H7 (cell line): ENCODE measurements around the gene TRIM5. TPM values are rescaled to one million over a fixed set of nuclear protein-coding genes. Genes with fewer than 3 reads are reported as not detected.
A peak's percentile ranks its signal among the peaks of the same experiment; 100 is the strongest.
"Not testable (repeated sequence)": the region's sequence is repeated elsewhere in the genome, so short reads cannot be mapped to it uniquely, and the experiment has no call there.

Experiments
- DNase-seq: peaks from one replicate; pipeline ENCODE4 v3.0.0; 2012
- H3K27me3 ChIP-seq: 2 replicates; pipeline ENCODE4 v1.6.0; 2011; ENCODE audit warnings: mild to moderate bottlenecking, low read length; ENCODE audit not compliant: control insufficient read depth, insufficient read depth
- H3K36me3 ChIP-seq: replicated peaks from 2 replicates; pipeline ENCODE4 v1.5.1; 2011; ENCODE audit warnings: low read length; ENCODE audit not compliant: control insufficient read depth, insufficient read depth
- H3K4me3 ChIP-seq: 2 replicates; pipeline ENCODE4 v1.5.1; 2011; ENCODE audit warnings: low read depth, mild to moderate bottlenecking, control low read depth, low read length, moderate library complexity; ENCODE audit not compliant: insufficient read depth
- total RNA-seq: library from RNA; depleted of rRNA; stranded (reverse); fragments of >200 nt; shearing (Covaris generic); gene quantifications from 2 replicates; pipeline ENCODE4 v1.2.3, GENCODE V29; 2014

TRIM5 gene
- total RNA-seq, 1 experiment from 2014 or later = 12.3 TPM

DNA sequence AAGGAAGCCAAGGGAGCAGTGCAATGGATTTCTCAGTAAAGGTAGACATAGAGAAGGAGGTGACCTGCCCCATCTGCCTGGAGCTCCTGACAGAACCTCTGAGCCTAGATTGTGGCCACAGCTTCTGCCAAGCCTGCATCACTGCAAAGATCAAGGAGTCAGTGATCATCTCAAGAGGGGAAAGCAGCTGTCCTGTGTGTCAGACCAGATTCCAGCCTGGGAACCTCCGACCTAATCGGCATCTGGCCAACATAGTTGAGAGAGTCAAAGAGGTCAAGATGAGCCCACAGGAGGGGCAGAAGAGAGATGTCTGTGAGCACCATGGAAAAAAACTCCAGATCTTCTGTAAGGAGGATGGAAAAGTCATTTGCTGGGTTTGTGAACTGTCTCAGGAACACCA is 11.3 kb upstream of the TRIM5 start:
- no peak for DNase-seq
- Histone ChIP-seq H3K4me3 (no peak overlapping the region), H3K27me3 (no peaks in the 10 kb centered on the region), H3K36me3 (peaks cover 11% of the 10 kb centered on the region)

DNA sequence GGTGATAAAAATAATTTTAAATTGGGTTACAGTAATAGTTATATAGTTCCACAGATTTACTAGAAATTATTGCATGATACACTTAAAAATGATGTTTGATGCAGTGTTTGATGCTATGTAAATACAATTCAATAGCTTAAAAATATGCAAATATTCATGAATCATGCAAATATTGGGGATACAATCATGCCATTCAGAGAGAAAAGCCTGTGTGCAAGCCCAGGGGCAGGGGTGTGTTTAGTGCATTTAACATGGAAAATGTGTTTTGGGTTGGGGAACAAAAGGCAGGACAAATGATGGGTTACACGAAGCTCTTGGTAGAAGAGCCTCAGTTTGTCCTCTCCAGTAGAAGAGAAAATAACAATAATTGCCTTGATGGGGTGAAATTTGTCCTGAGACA is 10.7 kb upstream of the TRIM5 start:
- Histone ChIP-seq H3K27me3 (no peaks in the 10 kb centered on the region), H3K4me3 (no peak overlapping the region), H3K36me3 (peaks cover 11% of the 10 kb centered on the region)
- DNase-seq = no peak

DNA sequence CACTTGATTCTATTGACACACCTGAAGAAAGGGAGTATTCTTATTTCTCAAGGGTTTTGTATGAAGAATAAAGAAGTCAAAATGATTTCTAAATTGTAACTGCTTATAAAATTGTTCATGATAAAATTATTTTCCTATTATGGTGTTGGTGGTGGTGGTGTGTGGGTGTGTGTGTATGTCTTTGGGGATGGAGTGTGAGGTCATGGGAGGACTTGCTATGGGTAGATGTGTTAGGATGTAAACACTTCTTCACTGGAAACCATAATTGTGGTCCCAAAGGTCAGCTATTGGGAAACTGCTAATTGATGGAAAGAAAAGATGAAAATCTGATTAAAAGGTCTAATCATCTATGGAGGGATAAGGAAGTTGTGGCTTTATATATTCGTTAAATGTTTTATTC is 9.8 kb upstream of the TRIM5 start:
- Histone ChIP-seq H3K27me3 (no peaks in the 10 kb centered on the region), H3K4me3 (no peak overlapping the region), H3K36me3 (peaks cover 11% of the 10 kb centered on the region)

DNA sequence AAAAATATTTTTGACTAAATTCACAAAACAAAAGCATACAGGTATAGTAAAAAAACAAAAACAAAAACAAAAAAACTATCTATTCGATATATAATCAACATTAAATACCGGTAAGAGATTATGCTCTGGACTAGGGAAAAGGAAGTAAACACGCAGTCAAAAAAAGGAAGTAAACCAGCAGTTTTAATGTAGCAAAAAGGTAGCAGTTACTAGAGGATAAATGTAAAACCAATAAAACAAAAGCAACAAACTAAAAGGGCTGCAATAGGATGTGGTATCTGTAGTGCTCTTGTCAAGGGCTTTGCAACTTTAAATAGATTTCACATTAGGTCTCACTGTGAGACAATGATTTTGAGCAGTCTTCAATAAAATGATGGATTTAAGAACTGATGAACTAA is 7.1 kb upstream of the TRIM5 start:
- H3K36me3 ChIP-seq = peaks cover 6% of the 10 kb centered on the region
- no peak overlapping the region for H3K4me3 ChIP-seq
- H3K27me3 ChIP-seq = no peaks in the 10 kb centered on the region

More for the DNA sequence above, 9.8 kb upstream of the TRIM5 start:
- no peak for DNase-seq

DNA sequence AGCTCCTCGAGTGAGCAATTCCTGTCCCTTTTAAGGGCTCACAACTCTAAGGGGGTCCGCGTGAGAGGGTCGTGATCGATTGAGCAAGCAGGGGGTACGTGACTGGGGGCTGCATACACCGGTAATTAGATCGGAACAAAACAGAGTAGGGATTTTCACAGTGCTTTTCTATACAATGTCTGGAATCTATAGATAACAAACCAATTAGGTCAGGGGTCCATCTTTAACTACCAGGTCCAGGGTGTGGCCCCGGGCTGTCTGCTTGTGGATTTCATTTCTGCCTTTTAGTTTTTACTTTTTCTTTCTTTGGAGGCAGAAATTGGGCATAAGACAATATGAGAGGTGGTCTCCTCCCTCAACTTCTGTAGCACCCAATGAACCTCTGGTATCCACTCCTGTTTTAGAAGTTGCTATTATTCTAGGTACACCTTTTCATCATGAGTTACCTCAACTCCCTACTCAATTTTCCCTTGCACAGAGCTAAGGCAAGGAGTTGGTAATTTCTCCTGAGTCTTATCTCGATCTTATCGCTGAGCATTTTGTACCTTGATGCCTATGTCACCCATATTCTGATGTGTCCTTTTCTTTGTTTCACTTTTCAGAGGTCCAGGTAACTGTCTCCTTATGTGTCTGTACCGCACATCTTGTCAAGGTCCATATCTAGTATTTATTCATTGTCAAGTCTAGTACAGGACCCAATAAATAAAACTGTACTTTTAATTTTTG is 6.5 kb upstream of the TRIM5 start:
- not testable (repeated sequence) for H3K27me3 ChIP-seq, H3K36me3 ChIP-seq, DNase-seq, H3K4me3 ChIP-seq

More for the DNA sequence above, 7.1 kb upstream of the TRIM5 start:
- DNase-seq = no peak

DNA sequence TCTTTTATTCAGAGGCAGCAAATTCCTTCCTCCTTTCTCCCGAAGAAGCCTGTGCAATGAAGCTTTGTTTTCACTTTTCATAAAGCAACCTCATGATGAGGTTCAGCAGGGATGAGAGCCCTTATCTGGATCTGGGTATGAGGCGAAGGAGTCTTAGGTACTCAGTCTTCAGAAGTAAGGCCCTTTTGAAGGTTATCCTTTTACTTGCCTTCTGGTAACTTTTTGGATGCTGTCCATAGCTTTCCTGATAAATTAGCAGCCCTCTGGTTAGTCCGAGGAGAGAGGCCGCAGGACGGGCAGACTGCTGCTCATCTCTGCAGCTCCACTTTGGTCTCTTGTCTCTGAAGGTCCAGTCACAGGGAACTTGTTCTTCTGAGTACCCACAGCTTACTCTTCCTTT is 5.9 kb upstream of the TRIM5 start:
- no peaks in the 10 kb centered on the region for H3K27me3 ChIP-seq
- no peaks in the 10 kb centered on the region; the same call in none of the 2 replicates for H3K36me3 ChIP-seq
- no peak for DNase-seq
- H3K4me3 ChIP-seq = no peak overlapping the region

DNA sequence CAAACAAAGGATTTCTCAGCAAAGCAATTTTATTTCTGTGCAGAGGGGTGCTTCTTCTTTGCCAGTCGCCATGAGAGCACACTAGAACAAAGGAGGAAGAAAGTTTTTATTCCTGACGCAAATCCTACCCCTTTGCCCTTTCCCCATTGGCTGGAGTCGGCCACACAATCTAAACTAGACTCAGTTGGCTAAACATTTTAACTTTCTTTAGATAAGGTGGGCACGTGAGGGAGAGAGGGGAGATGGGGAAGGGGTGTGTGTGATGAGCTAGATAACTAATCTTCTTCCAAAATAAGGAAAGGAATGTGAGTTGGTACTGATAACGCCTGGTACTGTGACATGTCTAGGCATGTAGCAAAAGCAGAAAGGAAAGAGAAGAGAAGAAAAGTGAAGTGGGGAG is 5.3 kb upstream of the TRIM5 start:
- H3K4me3 ChIP-seq = peak overlapping the region; percentile 19; the same call in 1 of the 2 replicates
- no peak for DNase-seq

DNA sequence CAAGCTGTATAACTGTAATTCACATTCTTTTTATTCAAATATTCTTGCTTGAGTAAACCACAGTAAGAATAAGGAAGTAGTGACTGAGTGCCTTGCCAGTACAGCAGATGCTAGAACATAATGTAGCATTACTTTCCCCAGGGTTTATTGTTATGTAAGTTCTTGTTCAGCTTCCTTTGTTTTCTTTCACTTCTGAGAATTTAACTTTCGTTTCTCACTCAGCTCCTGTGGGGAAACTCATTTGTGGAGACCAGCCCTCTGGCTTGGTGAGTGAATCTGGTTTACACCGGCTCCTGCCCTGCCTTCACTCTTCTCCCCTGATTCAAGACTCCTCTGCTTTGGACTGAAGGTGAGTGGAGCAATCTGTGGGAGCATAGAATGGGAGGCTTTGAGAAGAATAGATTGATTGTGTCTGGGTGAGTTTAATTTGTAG is 4.7 kb upstream of the TRIM5 start, which contains the start of gene TRIM22:
Gene TRIM22 (plus strand): TSS at position 240 of the 433 bp plus-strand sequence. CDS start 6,443 bp downstream, outside the sequence.
- peak within 1 kb of the TSS; percentile 19; the same call in 1 of the 2 replicates for H3K4me3 ChIP-seq
- no peaks in the 10 kb centered on the region; the same call in 1 of the 2 replicates for H3K36me3 ChIP-seq
- peak; percentile 61 for DNase-seq
- H3K27me3 ChIP-seq = no peaks in the 10 kb centered on the region

More for the DNA sequence above, 5.3 kb upstream of the TRIM5 start:
- H3K27me3 ChIP-seq = no peaks in the 10 kb centered on the region
- H3K36me3 ChIP-seq = no peaks in the 10 kb centered on the region; the same call in 1 of the 2 replicates

DNA sequence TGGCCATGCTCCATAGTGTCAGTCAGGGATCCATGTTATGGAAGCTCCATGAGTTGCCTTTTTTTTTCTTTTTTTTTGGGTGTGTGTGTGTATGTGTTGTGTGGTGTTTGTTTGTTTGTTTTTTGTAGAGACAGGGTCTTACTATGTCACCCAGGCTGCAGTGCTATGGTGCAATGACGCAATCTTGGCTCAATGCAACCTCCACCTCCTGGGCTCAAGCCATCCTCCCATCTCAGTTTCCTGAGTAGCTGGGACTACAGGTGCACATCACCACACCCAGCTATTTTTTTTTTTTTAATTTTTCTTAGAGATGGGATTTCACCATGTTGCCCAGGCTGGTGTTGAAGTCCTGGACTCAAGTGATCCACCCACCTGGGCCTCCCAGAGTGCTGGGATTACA is 3.6 kb upstream of the TRIM5 start:
- H3K27me3 ChIP-seq = no peaks in the 10 kb centered on the region
- H3K36me3 ChIP-seq = no peaks in the 10 kb centered on the region; the same call in 1 of the 2 replicates
- no peak overlapping the region for H3K4me3 ChIP-seq
- DNase-seq = no peak

DNA sequence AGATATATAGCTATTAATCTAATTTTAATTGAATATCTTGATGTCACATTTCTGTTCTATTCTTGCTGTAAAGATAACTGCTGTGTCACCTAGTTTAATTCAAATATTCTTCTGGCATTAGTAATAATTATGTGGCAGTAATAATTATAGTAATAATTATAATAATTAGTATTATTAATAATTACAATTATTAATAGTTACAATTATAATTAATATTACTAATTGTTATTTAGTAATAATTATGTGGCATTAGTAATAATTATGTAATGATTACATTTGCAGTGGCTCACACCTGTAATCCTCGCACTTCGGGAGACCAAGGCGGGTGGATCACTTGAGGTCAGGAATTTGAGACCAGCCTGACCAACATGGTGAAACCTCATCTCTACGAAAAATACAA is 1.6 kb upstream of the TRIM5 start:
- H3K4me3 ChIP-seq = no peak overlapping the region
- no peaks in the 10 kb centered on the region for H3K27me3 ChIP-seq
- H3K36me3 ChIP-seq = no peaks in the 10 kb centered on the region; the same call in 1 of the 2 replicates
- DNase-seq = no peak

DNA sequence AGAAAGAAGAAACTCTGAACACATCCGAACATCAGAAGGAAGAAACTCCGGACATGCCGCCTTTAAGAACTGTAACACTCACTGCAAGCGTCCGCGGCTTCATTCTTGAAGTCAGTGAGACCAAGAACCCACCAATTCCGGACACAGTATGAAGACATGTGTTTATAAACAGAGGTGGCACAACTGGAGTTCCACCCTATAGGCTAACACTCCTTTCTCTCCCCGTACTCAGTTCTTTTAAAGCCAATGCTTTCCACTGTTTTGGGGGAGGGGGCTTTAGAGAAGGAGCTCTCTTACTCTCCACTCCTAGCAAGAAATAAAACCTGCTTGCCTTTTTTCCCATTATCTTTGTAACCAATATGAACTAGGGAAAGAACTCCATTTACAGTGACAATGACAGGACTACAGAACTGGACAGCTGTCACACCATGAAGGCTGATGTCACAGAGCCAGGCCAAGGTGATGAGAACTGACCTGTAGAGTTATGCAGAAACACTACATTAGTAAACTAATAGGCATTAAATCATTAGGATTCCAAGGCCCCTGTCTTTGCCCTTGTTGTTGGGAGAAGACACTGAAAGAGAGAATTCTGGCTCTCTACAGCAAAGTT is 733 bp downstream of the TRIM5 start:
- Histone ChIP-seq H3K36me3 (peaks cover 5% of the 10 kb centered on the region), H3K27me3 (no peaks in the 10 kb centered on the region), H3K4me3 (peak overlapping the region; percentile 49)
- no peak for DNase-seq

DNA sequence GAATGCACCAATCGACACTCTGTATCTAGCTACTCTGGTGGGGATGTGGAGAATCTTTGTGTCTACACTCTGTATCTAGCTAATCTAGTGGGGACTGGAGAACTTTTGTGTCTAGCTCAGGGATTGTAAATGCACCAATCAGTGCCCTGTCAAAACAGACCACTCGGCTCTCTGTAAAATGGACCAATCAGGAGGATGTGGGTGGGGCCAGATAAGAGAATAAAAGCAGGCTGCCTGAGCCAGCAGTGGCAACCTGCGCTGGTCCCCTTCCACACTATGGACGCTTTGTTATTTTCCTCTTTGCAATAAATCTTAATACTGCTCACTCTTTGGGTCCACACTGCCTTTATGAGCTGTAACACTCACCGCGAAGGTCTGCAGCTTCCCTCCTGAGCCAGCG is 1.3 kb downstream of the TRIM5 start:
- not testable (repeated sequence) for H3K4me3 ChIP-seq, DNase-seq, H3K27me3 ChIP-seq, H3K36me3 ChIP-seq

DNA sequence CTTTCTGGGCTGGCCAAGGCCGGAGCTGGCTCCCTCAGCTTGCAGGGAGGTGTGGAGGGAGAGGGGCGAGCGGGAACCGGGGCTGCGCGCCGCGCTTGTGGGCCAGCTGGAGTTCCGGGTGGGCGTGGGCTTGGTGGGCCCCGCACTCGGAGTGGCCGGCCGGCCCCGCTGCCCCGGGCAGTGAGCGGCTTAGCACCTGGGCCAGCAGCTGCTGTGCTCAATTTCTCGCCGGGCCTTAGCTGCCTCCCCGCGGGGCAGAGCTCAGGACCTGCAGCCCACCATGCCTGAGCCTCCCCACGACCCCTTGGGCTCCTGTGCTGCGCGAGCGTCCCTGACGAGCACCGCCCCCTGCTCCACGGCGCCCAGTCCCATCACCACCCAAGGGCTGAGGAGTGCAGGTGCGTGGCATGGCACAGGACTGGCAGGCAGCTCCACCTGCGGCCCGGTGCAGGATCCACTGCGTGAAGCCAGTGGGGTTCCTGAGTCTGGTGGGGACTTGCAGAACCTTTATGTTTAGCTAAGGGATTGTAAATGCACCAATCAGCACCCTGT is 1.9 kb downstream of the TRIM5 start:
- not testable (repeated sequence) for H3K27me3 ChIP-seq, H3K4me3 ChIP-seq, DNase-seq
- H3K36me3 ChIP-seq = peaks cover 13% of the 10 kb centered on the region

DNA sequence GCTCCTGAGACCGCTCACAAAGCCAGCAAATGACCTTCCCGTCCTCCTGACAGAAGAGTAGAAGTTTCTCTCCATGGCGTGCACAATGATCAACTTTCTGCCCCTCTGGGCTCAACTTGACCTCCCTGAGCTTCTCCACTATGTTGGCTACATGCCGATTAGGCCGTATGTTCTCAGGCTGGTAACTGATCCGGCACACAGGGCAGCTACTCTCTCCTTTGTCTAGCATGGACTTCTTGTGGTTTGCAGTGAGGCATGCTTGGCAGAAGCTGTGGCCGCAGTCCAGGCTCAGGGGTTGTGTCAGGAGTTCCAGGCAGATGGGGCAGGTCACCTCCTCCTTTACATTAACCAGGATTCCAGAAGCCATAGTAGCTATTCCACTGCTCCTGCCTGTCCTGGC is 5.1 kb downstream of the TRIM5 start:
- no peak for DNase-seq
- H3K36me3 ChIP-seq = peaks cover 14% of the 10 kb centered on the region
- H3K27me3 ChIP-seq = no peaks in the 10 kb centered on the region
- H3K4me3 ChIP-seq = no peak overlapping the region

DNA sequence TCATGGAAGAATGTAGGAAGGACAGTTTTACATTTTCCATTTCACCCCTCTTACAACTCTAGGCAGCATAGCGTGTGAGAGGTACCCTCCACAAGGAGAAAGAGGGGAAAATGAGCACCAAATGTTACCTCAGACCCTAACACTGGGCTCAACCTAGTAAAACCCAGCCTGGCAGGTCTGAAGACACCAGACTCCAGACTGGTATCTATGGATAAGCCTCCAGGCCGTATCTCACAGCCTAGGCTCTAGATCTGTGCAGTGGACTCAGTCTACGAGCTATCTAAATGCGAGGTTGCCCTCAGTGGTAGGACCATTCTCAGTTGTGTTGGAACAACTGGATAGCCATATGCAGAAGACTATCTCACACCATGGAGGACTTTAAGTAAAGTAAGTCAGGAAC is 10.5 kb downstream of the TRIM5 start:
- H3K4me3 ChIP-seq = no peak overlapping the region
- no peaks in the 10 kb centered on the region for H3K27me3 ChIP-seq
- no peak for DNase-seq
- peaks cover 9% of the 10 kb centered on the region for H3K36me3 ChIP-seq
